Heart right ventricle (tissue), 16 donors: ENCODE measurements around the gene TRMT112. TPM values are rescaled to one million over a fixed set of nuclear protein-coding genes. Genes with fewer than 3 reads are reported as not detected.

Experiments
- ATAC-seq, 8 donors: fragments of 200-7000 bp; cut with Tn5 transposase; one replicate each; pipeline ENCODE4 v1.9.1; 2020; ENCODE audit warnings: mild to moderate bottlenecking in 8 of 8, moderate library complexity in 8 of 8, moderate number of reproducible peaks in 1 of 8
- DNase-seq, 2 donors: peaks; one replicate each; pipeline ENCODE4 v3.0.0-alpha.2; 2020
- H3K27ac ChIP-seq, 10 donors: fragments of 200-600 bp; sonication (generic) in 2 of 10; one replicate each; pipeline versions ENCODE4 v1.5.0 to v1.8.0; 2020 to 2022; ENCODE audit warnings: mild to moderate bottlenecking in 3 of 10
- H3K27me3 ChIP-seq, 7 donors: fragments of 200-600 bp; one replicate each; pipeline ENCODE4 v1.8.0; 2021 to 2022; ENCODE audit warnings: mild to moderate bottlenecking in 2 of 7
- H3K36me3 ChIP-seq, 9 donors: fragments of 200-600 bp; sonication (generic) in 1 of 9; one replicate each; pipeline versions ENCODE4 v1.5.0 to v1.8.0; 2020 to 2022; ENCODE audit warnings: mild to moderate bottlenecking in 2 of 9
- H3K4me1 ChIP-seq, 9 donors: fragments of 200-600 bp; sonication (generic) in 1 of 9; one replicate each; pipeline versions ENCODE4 v1.5.0 to v1.8.0; 2020 to 2022; ENCODE audit warnings: mild to moderate bottlenecking in 4 of 9
- H3K4me3 ChIP-seq, 10 donors: fragments of 200-600 bp; sonication (generic) in 2 of 10; one replicate each; pipeline versions ENCODE4 v1.5.0 to v1.8.0; 2020 to 2022; ENCODE audit warnings: mild to moderate bottlenecking in 7 of 10, moderate library complexity in 2 of 10
- H3K9me3 ChIP-seq, 11 donors: fragments of 200-600 bp in 10 of 11; sonication (generic) in 2 of 11; one replicate each; pipeline versions ENCODE4 v1.5.0 to v1.8.0; 2013 to 2022; ENCODE audit warnings: mild to moderate bottlenecking in 2 of 11, control low read depth in 1 of 11, moderate library complexity in 1 of 11
- CTCF ChIP-seq, 9 donors: fragments of 200-600 bp; sonication (generic) in 2 of 9; IDR thresholded peaks; one replicate each; pipeline versions ENCODE4 v1.5.0 to v1.8.0; 2021 to 2022; ENCODE audit warnings: antibody characterized with exemption in 9 of 9, mild to moderate bottlenecking in 5 of 9, moderate library complexity in 1 of 9
- WGBS, 2 donors: extraction: QIAGEN DNeasy Blood & Tissue Kit; methylation state at CpG; one replicate each; pipeline ENCODE4 v1.1.7; 2013; ENCODE audit warnings: inconsistent platforms in 1 of 2; 5-methylcytosine and 5-hydroxymethylcytosine counted together
- intact Hi-C, 10 donors: fragments of 100-400 bp; cut with DNase I; formaldehyde crosslinking; loops; one replicate each; pipeline versions ENCODE4 v1.11.1 to v1.14.2; 2022
- polyA plus RNA-seq, 2 donors: library from polyadenylated mRNA; stranded (reverse); fragments of 200-250 nt; gene quantifications; one replicate each; pipeline ENCODE4 v1.2.3, GENCODE V29; 2013
- total RNA-seq, 10 donors: library from RNA; stranded (reverse); fragmentation: NEBNext Ultra II Directional in 3 of 10; extraction: Animal tissue kit (Norgen Biotek cat#: 25700) in 3 of 10; gene quantifications; one replicate each; pipeline versions ENCODE4 v1.2.1 to v1.2.4, GENCODE V29; 2021 to 2023
- donor health status: Arrhythmogenic right ventricular cardiomyopathy.
- donor health status: ischemic (EF 13 %, LVEDD 7.1; RV severe dilation, severe dysfunction).
- donor health status: healthy with polysubstance abuse.
- donor health status: DM: no; HTN: yes; CAD: no.
- donor health status: DM: no; HTN: no; CAD: no.
- donor health status: ischemic (EF 25% LVEDD 6.9; RV normal size, moderate dysfunction).
- donor health status: ischemic (EF 25% LVEDD 5.7; RV mildly dilated, moderate dysfunction).
- donor health status: healthy.
- donor health status: DM: yes; HTN: yes; CAD: no.
- donor health status: Ischemic cardiomyopathy.
- donor health status: ischemic (EF 35%, LVEDD 5.7; RV mildly dilated, moderate dysfunction).
- donor health status: nonischemic (EF 11% LVEDD 7.7; RV severe dilation, severe dysfunction).
- donor health status: DM: yes; HTN: yes; CAD: no.
- donor health status: PGD.
- donor health status: ischemic (EF 29% LVEDD 5.4; RV normal size, mild dysfunction).
- donor health status: nonischemic (EF 23%, LVEDD 6.1; RV moderate dilation, normal function).

Gene TRMT112
- total and polyA plus RNA-seq, 12 donors = 68.7 to 208 (median 92.2) TPM

GRCh38 chr11:64292460-64293254 lies 24.7 kb downstream of the TRMT112 start:
- DNase-seq (no peak), ATAC-seq (peak in 2 of 8 donors; percentile 4 to 7)
- Histone ChIP-seq H3K36me3 (peaks cover 0 to 5% (median 0%) of the 10 kb centered on the region in 9 donors), H3K27ac (no peak overlapping the region), H3K4me1 (peaks cover 4 to 23% (median 15%) of the 10 kb centered on the region in 9 donors), H3K27me3 (peaks cover 23 to 81% (median 77%) of the 10 kb centered on the region in 7 donors), H3K4me3 (peak overlapping the region; percentile 21 to 49 (median 38)), H3K9me3 (no peaks in the 10 kb centered on the region)
- TF ChIP-seq CTCF (IDR thresholded peaks at IDR 0.05) = no peak
- 32% methylated on average over 40 to 42 of the region's 42 CpGs for WGBS, 2 donors
- intact Hi-C loops = no loop called here

GRCh38 chr11:64291752-64292459 lies 25.5 kb downstream of the TRMT112 start:
- Histone ChIP-seq H3K9me3 (no peaks in the 10 kb centered on the region), H3K27me3 (peaks cover 19 to 73% (median 70%) of the 10 kb centered on the region in 7 donors), H3K27ac (no peak overlapping the region), H3K4me3 (peak overlapping the region; percentile 21 to 49 (median 38)), H3K4me1 (peaks cover 4 to 23% (median 15%) of the 10 kb centered on the region in 9 donors), H3K36me3 (peaks cover 0 to 5% (median 0%) of the 10 kb centered on the region in 9 donors)
- ATAC-seq = peak in 2 of 8 donors; percentile 13 to 14
- no peak for TF ChIP-seq CTCF (IDR thresholded peaks at IDR 0.05)
- no peak for DNase-seq
- 0 to 1% methylated on average over 51 to 96 of the region's 96 CpGs for WGBS, 2 donors
- intact Hi-C loops = no loop called here

- TF ChIP-seq CTCF (IDR thresholded peaks at IDR 0.05) = no peak
- H3K4me3 ChIP-seq = peak within 1 kb of the TSS; percentile 21 to 49 (median 38)
- no peak for ATAC-seq
- no peaks in the 10 kb centered on the region for H3K9me3 ChIP-seq
- peaks cover 0 to 5% (median 0%) of the 10 kb centered on the region in 9 donors for H3K36me3 ChIP-seq
- no peak within 1 kb of the TSS for H3K27ac ChIP-seq
- intact Hi-C loops = no loop called here
- peaks cover 17 to 67% (median 64%) of the 10 kb centered on the region in 7 donors for H3K27me3 ChIP-seq
- 3 to 4% methylated on average over 32 to 45 of the region's 45 CpGs for WGBS, 2 donors
- H3K4me1 ChIP-seq = peaks cover 6 to 27% (median 20%) of the 10 kb centered on the region in 9 donors
- DNase-seq = no peak
Measured at GRCh38 chr11:64291262-64291751, 26.1 kb downstream of the TRMT112 start, which contains the start of gene KCNK4. KCNK4 (plus strand) TSS chr11:64291302; CDS start chr11:64293019, 1,717 bp downstream.
